ENCODE results near the gene LCE7A. TPM values are rescaled to one million over a fixed set of nuclear protein-coding genes. Genes with fewer than 3 reads are reported as not detected.

LCE7A gene
- total and polyA plus RNA-seq, 10 of the 15 experiments (the other 5 are each of a cell fraction or from before 2014, with no cell fraction given): not detected

DNA sequence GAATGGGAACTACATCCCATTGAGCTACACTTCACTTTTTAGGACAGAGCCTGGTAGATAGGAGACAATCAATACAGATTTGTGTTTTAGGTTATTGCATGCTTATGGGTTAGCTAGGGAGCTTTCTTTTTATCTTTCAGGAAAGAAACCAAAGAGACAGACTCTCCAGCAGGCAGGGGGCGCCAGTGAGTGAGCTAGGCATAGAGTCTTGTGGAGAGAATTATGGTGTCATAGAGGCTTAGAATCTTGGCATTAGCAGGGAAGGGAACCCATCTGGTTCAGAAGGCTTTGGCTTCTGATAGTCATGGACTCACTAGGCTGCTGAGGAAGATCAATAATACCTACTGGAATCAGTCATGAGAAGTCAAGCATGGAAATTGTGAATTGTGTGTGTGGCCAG is 18.2 kb downstream of the LCE7A start, which contains the start of gene SMCP:
Gene SMCP (plus strand): TSS at position 281 of the 400 bp plus-strand sequence. CDS start 6,101 bp downstream, outside the sequence.
- H3K79me2 ChIP-seq (ENCODE audit: control insufficient read depth, insufficient read depth, low read length): no peaks in the 10 kb centered on the region
- no peak within 1 kb of the TSS; the same call in 1 of the 2 replicates for H3K9ac ChIP-seq (ENCODE audit: control insufficient read depth, insufficient read depth, low read length)
- H3K36me3 ChIP-seq (ENCODE audit: control insufficient read depth in 2 of 2, insufficient read depth in 2 of 2, low read length in 1 of 2): no peaks in the 10 kb centered on the region
- TF ChIP-seq SMC3 (IDR thresholded peaks at IDR 0.05; ENCODE audit: borderline replicate concordance, low read length) (peak; percentile 32; the same call in 1 of the 2 replicates), GABPA (IDR thresholded peaks at IDR 0.05; ENCODE audit: low read depth) (no peak), SUPT20H (IDR thresholded peaks at IDR 0.05; ENCODE audit: borderline replicate concordance, control insufficient read depth, low read depth, low read length) (no peak), RAD21 (IDR thresholded peaks at IDR 0.05; ENCODE audit: insufficient read depth, low read depth, low read length) (peak; percentile 44), YY1 (IDR thresholded peaks at IDR 0.05; ENCODE audit: low read depth, low read length) (0 out of 2 replicates have a peak, but pooled peaks have one; percentile 14)
- TF ChIP-seq, protein P1, sequence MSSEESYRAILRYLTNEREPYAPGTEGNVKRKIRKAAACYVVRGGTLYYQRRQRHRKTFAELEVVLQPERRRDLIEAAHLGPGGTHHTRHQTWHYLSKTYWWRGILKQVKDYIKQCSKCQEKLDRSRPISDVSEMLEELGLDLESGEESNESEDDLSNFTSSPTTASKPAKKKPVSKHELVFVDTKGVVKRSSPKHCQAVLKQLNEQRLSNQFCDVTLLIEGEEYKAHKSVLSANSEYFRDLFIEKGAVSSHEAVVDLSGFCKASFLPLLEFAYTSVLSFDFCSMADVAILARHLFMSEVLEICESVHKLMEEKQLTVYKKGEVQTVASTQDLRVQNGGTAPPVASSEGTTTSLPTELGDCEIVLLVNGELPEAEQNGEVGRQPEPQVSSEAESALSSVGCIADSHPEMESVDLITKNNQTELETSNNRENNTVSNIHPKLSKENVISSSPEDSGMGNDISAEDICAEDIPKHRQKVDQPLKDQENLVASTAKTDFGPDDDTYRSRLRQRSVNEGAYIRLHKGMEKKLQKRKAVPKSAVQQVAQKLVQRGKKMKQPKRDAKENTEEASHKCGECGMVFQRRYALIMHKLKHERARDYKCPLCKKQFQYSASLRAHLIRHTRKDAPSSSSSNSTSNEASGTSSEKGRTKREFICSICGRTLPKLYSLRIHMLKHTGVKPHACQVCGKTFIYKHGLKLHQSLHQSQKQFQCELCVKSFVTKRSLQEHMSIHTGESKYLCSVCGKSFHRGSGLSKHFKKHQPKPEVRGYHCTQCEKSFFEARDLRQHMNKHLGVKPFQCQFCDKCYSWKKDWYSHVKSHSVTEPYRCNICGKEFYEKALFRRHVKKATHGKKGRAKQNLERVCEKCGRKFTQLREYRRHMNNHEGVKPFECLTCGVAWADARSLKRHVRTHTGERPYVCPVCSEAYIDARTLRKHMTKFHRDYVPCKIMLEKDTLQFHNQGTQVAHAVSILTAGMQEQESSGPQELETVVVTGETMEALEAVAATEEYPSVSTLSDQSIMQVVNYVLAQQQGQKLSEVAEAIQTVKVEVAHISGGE (CRISPR knock-in tag; IDR thresholded peaks at IDR 0.05): no peak
- TF ChIP-seq, protein P2, sequence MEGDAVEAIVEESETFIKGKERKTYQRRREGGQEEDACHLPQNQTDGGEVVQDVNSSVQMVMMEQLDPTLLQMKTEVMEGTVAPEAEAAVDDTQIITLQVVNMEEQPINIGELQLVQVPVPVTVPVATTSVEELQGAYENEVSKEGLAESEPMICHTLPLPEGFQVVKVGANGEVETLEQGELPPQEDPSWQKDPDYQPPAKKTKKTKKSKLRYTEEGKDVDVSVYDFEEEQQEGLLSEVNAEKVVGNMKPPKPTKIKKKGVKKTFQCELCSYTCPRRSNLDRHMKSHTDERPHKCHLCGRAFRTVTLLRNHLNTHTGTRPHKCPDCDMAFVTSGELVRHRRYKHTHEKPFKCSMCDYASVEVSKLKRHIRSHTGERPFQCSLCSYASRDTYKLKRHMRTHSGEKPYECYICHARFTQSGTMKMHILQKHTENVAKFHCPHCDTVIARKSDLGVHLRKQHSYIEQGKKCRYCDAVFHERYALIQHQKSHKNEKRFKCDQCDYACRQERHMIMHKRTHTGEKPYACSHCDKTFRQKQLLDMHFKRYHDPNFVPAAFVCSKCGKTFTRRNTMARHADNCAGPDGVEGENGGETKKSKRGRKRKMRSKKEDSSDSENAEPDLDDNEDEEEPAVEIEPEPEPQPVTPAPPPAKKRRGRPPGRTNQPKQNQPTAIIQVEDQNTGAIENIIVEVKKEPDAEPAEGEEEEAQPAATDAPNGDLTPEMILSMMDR (IDR thresholded peaks at IDR 0.05 in 2 of 3, conservative IDR thresholded peaks at IDR 0.05 in 1 of 3; ENCODE audit: control insufficient read depth in 2 of 3, extremely low read depth in 1 of 3, insufficient read depth in 1 of 3, low read depth in 3 of 3, low read length in 3 of 3): peak; percentile 12 to 59 (median 14); a peak in 3 of 6 replicates
- no peak within 1 kb of the TSS for H2AFZ ChIP-seq (ENCODE audit: control insufficient read depth, low read depth, low read length)
- BruUV-seq (replicated peaks): no TSS peak
- ChIA-PET RAD21 (ENCODE audit: unreplicated experiment) (interaction anchor here (0.8 to 2.4 kb wide), 5 partner anchors 10 to 315 kb away, joined by 3 to 13 read pairs (median 12); no protein-coding TSS in a partner anchor), SMC1A (ENCODE audit: uncharacterized antibody, unreplicated experiment) (interaction anchor here (0.9 to 2.1 kb wide), 13 partner anchors 9 to 385 kb away, joined by 3 to 16 read pairs (median 4); partner anchors contain the start of gene IVL), POLR2A (no interaction called here), CTCF (interaction anchor here (0.9 to 4.3 kb wide), 20 partner anchors 8 to 410 kb away, joined by 3 to 38 read pairs (median 6); partner anchors contain the start of gene IVL)
- H3K9me3 ChIP-seq (replicated peaks; ENCODE audit: control insufficient read depth, insufficient read depth, low read length): no peaks in the 10 kb centered on the region
- in situ Hi-C loops (cut with MboI) (loop anchor here (10.0 kb wide), 1 partner anchor 317 kb away; no protein-coding TSS in a partner anchor), intact Hi-C loops (cut with micrococcal nuclease; ENCODE audit: unreplicated experiment) (loop anchor here (10.0 kb wide), 1 partner anchor 157 kb away; the partner anchor contains the start of gene SPRR1B)
- DNase-seq (ENCODE audit: low read depth, low spot score): no peak
- peaks cover 20% of the 10 kb centered on the region for H3K4me1 ChIP-seq (ENCODE audit: control insufficient read depth, insufficient read depth, low read length)
- 0% methylated on average over 1 of the region's 1 CpG for WGBS (ENCODE audit: insufficient coverage, insufficient replicate concordance, low lambda C conversion rate, missing lambda C conversion rate)
- no peaks in the 10 kb centered on the region for H3K27me3 ChIP-seq (replicated peaks in 1 of 2; ENCODE audit: control insufficient read depth in 2 of 2, insufficient read depth in 2 of 2, low read length in 1 of 2)
- H3K4me2 ChIP-seq (ENCODE audit: control insufficient read depth, insufficient read depth): no peak within 1 kb of the TSS
- no peak within 1 kb of the TSS for H3K4me3 ChIP-seq
- no peak within 1 kb of the TSS for H3K27ac ChIP-seq (ENCODE audit: control insufficient read depth, insufficient read depth)
- H4K20me1 ChIP-seq (ENCODE audit: control insufficient read depth, insufficient read depth): no peaks in the 10 kb centered on the region
- no peak for ATAC-seq
- no peak for FAIRE-seq
